HL-60 (cell line): ENCODE results near the gene AFDN.

Experiments
- POLR2AphosphoS5 ChIP-seq: IDR thresholded peaks from 2 replicates; pipeline ENCODE4 v1.6.1; 2012; ENCODE audit warnings: low read depth
- SPI1 ChIP-seq: IDR thresholded peaks from 2 replicates; pipeline ENCODE4 v1.6.1; 2012; ENCODE audit warnings: low read depth, mild to moderate bottlenecking, borderline replicate concordance
- TF ChIP-seq, protein P1 (sequence below): IDR thresholded peaks from one replicate; pipeline ENCODE4 v1.5.1; 2011; ENCODE audit warnings: low read length, control low read depth, inconsistent platforms; ENCODE audit not compliant: insufficient read depth
- TF ChIP-seq, protein P2 (sequence below): IDR thresholded peaks from 2 replicates; pipeline ENCODE4 v1.6.1; 2012; ENCODE audit warnings: low read depth; ENCODE audit not compliant: insufficient replicate concordance

DNA sequence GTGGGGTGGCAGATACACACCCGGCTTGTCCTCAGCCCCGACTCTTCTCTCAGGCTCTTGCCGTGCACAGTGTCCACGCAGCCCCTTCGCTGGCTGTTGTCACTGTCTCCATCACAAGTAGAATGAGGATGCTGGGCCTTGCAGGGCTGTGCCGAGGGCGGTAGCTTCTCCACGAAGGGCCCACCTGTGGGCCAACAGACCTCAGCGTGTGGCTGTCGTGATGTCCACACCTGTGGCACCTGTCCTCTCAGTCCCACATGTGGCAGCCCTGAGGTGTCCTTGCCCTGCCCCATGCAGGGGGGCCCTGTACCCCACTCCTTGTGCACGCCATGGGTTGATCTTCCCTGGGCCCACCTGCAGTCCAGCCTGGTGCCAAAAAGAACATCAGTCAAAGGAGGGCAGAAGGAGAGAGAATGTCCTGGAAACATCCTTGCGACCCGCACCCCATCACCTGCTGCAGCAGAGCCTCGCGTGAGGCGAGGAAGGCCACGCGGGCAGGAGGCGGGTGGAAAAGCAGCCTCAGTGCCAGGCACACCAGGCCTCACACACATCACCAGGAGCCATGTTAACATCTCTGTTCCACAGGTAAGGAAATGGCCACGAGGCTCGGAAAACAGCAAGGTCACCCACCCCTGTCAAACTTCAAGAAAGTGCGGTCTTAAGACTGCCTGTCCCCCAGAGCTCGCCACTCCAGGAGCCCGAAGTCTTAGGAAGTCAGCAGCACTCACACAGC is 22.3 kb upstream of the AFDN start:
- TF ChIP-seq POLR2AphosphoS5 = no peak
- TF ChIP-seq, protein P1, sequence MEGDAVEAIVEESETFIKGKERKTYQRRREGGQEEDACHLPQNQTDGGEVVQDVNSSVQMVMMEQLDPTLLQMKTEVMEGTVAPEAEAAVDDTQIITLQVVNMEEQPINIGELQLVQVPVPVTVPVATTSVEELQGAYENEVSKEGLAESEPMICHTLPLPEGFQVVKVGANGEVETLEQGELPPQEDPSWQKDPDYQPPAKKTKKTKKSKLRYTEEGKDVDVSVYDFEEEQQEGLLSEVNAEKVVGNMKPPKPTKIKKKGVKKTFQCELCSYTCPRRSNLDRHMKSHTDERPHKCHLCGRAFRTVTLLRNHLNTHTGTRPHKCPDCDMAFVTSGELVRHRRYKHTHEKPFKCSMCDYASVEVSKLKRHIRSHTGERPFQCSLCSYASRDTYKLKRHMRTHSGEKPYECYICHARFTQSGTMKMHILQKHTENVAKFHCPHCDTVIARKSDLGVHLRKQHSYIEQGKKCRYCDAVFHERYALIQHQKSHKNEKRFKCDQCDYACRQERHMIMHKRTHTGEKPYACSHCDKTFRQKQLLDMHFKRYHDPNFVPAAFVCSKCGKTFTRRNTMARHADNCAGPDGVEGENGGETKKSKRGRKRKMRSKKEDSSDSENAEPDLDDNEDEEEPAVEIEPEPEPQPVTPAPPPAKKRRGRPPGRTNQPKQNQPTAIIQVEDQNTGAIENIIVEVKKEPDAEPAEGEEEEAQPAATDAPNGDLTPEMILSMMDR = no peak
- TF ChIP-seq, protein P2, sequence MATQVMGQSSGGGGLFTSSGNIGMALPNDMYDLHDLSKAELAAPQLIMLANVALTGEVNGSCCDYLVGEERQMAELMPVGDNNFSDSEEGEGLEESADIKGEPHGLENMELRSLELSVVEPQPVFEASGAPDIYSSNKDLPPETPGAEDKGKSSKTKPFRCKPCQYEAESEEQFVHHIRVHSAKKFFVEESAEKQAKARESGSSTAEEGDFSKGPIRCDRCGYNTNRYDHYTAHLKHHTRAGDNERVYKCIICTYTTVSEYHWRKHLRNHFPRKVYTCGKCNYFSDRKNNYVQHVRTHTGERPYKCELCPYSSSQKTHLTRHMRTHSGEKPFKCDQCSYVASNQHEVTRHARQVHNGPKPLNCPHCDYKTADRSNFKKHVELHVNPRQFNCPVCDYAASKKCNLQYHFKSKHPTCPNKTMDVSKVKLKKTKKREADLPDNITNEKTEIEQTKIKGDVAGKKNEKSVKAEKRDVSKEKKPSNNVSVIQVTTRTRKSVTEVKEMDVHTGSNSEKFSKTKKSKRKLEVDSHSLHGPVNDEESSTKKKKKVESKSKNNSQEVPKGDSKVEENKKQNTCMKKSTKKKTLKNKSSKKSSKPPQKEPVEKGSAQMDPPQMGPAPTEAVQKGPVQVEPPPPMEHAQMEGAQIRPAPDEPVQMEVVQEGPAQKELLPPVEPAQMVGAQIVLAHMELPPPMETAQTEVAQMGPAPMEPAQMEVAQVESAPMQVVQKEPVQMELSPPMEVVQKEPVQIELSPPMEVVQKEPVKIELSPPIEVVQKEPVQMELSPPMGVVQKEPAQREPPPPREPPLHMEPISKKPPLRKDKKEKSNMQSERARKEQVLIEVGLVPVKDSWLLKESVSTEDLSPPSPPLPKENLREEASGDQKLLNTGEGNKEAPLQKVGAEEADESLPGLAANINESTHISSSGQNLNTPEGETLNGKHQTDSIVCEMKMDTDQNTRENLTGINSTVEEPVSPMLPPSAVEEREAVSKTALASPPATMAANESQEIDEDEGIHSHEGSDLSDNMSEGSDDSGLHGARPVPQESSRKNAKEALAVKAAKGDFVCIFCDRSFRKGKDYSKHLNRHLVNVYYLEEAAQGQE = no peak
- TF ChIP-seq SPI1 = no peak
